GM18502 (cell line): ENCODE results near the gene HES7.

Source experiments
- ATAC-seq: cut with Tn5 transposase; IDR thresholded peaks from one replicate; pipeline ENCODE4 v1.9.1; 2021; ENCODE audit warnings: mild to moderate bottlenecking; ENCODE audit not compliant: unreplicated experiment, poor library complexity

HES7 gene

DNA sequence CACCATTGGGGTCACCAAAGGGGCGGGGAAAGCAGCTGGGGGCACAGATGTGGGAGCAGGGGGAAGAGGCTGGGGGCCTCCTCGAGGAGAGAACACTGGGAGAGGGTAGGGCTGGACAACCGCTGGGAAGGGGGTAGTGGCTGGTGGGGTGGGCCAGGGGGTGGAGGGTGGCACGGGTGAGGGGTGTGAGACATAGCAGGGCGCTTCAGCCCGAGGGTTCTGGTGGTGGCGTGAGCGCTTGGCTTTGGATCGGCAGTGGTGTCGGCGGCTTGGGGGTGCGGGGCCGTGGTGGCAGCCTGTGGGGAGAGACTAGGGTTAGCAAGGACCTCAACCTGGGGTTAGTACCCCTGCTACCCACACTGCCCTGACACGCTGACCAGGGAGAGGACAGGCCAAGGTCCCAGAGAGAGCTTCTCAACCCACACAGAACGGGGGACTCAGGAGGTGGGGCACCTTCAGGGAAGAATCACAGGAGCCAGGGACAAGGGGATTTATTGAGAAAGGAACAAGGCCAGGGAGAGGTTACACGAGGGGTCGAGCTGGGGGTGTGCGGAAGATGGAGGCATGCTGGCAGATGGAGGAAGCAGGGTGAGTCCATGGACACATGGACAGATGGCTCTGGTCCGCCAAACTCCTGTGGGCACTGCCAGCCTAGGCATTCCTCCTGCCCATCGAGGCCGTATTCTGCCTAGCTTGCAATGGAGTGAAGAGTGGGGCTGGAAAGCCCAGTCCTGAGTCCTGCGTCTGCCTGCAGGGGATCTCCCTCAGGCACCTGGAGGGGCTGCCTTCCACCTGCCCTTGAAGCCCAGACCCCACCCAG is 19.9 kb upstream of the HES7 start:
- ATAC-seq: no peak

DNA sequence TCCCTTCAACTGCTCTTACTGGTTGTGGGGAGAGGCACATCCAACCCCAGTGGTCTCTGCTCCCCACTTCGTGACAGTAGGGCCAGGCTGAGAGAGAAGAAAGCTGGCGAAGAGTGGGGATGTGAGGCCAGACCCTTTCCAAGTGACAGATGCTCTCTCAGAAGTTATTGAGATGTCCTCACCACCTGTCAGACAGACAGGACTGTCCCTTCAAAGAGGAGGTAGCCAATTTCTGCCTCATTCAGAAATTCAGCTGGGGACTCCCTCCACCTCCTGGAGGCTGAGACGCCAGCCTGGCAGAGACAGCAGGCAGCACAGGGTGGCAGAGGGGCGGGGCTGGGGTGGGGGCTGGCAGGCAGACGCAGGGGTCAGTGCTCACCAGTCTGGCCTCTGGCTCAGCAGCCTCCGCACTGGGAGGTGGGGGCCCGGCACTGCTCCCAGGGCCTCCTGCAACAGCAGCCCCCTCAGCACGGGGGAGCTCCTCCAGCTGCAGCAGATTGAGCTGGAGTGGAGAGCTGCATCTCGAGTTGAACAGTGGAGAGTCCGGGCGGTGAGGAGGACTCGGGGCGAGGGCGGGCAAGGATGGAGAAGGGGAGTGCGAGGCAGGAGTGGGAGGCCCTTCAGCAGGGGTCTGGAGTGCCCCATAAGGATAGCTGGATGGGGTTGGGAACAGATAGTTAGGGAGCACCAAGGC is 19.1 kb upstream of the HES7 start:
- no peak for ATAC-seq

DNA sequence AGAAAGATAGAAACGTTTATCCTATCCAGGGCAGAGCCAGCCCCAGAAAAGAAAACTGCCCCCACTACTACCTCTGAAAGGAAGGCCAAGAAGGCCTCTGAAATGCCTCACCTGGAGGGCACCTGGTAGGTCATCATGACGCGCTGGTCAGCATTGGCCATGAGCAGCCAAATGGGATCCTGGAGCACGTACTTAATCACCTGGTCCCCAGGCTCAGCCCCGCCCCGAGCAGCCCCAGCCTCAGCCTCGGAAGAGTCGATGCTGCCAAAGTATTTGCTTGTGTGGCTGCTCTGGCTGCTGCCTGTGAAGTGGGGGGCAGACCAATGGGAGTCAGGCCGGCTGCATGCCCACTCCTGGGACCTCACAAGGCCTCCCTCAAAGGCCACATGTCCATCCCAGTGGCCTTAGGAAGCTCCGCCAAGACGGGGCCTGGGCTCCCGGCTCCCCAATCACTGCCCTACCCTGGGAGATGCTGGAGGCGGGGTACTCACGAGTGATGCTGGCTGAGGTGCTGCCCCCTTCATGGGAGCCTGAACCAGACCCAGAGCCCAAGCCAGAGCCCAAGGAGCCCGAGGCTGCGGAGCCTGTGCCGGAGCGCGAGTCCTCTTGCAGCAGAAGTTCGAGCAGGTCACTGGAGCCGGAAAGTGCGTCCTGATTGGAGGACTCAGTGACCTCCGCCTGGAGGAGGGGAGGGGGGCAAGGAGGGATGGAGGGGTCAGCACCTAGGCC is 18.4 kb upstream of the HES7 start:
- ATAC-seq: no peak

DNA sequence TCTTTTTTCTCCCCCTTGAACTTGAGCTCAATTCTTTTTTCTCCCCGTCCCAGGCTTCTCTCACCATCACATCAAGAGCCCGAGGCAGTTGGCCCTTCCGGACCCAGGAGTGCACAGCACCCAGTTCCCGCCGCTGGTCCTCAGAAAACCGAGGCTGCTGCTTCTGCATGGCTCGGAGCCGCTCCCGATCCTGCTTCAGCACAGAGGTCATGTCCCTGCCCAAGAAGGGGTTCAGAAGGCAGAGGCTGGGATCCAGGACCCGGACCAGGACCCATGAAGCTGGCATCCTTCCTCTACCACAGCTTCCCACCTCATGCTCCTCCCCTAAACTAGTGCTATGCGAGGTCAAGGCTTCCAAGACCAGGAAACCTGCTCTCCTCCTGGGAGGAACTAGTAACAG is 17.8 kb upstream of the HES7 start:
- no peak for ATAC-seq

DNA sequence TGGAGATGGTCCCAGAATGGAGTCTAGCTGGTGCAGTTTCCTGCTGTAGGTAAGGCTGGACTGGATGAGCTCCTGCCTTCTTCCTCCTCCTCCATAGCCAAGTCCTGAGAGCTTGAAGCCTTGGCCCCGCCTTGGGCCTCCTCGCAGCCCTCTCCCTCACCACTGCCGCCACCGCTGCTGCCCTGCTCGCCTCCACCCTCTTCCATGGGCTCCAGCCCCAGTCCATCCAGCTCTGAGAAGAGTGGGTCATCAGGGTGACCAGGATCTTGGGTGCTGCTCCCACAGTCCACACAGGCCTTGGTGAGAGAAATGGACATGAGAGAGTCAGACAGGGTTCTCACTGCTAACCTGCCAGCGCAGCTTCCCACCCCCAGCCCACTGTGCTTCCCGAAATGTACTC is 17.1 kb upstream of the HES7 start:
- no peak for ATAC-seq

DNA sequence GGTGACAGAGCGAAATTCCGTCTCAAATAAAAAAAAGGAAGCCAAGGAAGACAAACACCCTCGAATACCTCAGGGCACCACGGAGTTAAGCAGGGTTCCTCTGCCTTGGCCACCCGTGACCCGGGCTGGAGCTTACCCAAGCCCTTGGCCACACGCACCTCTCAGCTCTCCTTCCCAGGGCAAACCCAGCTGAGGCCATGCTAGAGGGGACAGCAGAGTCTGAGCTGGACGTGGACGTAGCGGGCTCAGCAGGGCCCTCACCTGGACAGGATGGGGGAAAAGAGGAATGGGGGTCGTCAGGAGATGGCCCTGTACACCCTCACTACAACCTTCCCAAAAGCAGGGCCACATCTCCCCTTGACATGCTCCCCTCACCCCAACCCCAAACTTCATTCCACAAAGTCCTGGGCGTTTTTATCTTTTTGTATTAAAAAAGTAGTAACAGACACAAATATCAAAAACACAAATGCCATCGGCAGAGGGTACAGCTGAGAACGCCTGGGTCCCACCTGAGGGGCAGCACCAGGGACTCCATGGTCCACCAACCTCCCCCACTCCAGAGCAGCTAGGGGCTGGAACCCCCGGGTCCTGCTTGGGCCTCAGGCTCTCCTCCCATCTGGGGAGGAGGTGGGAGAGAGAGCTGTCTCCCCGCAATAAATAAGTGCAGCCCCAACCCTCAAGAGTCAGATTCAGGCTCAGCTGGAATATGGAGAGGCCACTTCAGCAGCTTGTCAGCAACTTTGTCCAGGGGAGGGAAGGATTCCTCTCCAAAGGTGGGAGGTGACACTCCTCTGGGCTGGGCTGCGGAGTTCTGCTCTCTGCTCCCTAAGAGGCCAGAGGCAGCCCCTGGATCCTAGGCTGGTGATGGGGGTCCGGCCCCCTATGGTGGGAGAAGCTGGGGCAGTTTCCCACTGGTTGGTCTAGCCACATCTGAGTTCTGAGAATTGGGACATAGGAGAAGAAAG is 16.4 kb upstream of the HES7 start:
- no peak for ATAC-seq

DNA sequence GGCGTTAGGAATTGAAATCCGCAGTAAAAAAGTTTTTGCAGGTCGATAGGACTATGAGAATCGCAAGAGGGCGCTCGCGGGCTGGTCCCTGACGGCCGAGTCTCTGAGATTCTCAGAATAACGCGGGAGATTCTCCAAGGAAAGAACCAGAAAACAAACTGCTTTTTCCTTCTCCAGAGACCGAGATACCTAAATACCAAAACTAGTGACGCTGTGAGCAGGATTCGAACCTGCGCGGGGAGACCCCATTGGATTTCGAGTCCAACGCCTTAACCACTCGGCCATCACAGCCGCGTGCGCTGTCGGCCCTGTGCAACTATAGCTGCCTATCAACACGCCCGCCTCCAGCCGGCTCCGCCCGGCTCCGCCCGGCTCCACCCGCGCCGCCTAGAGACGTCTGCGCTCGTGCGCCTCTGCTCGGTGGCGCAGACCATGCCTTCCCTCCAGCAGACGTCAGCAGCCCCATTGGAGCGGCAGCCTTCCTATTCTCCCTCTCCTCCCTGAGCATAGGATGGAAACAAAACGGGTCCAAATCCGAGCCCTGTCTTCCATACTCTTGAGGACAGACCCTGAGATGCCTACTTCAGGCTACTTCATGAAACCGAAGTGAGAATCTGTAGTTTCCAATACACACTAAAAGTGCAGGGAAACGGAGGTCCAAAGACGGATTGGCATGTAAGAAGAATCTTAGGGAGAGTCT is 14.9 kb upstream of the HES7 start:
- peak; percentile 83 for ATAC-seq

DNA sequence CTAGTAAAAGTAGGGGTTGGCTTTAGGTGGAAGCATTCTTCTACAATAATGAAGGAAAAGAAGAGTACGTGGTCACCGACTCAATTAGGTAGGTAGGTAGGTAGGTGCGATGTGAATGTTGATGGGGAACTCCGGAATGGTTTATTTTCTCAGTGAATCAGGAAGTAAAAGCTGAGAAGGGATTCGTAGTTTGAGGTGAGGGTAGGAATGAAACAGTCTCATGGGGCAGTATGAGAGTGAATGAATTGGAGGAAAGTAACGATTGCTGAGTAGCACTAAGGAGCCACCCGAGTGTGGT is 14.4 kb upstream of the HES7 start:
- no peak for ATAC-seq

DNA sequence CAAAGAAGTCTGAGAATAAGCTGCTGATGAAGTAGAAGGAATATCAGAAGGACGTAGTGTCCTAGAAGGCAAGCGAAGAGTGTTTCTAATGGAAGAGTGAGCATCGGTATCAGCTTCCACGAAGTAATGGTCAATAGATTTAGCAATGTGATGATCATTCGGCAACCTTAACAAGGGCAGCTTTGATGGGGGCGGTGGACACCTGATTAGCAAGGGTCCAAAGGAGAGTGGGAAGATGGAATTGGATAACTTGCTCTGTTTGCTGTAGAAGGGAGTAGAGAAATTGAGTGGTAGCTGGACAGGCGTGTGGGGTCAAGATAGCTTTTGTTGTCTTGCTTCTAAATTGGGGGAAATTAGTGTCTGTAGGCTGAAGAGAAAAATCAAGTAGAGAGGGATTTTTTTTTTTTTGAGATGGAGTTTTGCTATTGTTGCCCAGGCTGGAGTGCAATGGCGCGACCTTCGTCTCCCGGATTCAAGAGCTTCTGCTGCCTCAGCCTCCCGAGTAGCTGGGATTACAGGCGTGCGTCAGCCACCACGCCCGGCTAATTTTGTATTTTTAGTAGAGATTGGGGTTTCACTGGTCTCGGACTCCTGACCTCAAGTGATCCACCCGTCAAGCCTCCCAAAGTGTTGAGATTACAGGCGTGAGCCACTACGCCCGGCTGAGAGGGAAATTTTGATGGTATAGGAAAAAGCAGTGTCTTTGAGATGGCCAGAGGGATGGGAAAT is 13.9 kb upstream of the HES7 start:
- ATAC-seq: no peak

DNA sequence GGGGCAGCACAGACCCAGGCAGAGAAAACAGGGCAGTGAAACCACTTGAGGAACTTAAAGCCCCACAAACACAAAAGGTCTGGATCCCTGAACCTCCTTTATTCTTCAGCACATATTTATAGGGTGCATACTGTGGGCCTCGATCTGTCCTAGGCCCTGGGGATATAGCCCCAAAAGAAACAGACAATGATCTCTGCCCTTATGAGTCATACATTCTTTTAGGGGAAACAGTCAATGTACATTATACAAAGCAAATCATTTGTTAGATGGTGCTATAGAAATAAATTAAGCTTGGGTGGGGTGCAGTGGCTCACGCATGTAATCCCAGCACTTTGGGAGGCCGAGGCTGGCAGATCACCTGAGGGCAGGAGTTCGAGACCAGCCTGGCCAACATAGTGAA is 10.0 kb upstream of the HES7 start:
- ATAC-seq: no peak

DNA sequence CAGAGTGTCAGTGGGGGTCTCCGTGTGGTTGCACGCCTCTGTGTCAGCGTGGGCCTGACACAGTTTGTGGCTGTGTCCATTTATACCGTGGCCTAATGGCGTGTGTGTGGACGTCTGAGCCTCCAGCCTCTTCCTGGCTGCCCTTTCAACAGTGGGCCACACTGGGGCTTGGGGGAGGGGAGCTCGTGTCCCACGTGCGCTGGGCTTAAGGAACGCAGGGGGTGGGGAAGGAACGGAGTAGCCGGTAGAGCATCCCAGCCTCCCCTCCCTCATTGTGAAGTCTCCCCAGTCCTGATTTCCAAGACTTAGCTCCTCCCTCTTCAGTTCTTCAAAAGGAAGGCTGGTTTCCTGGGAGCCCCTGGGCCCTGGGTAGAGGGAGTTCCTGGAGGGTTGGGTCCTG is 9.5 kb upstream of the HES7 start:
- ATAC-seq: no peak

DNA sequence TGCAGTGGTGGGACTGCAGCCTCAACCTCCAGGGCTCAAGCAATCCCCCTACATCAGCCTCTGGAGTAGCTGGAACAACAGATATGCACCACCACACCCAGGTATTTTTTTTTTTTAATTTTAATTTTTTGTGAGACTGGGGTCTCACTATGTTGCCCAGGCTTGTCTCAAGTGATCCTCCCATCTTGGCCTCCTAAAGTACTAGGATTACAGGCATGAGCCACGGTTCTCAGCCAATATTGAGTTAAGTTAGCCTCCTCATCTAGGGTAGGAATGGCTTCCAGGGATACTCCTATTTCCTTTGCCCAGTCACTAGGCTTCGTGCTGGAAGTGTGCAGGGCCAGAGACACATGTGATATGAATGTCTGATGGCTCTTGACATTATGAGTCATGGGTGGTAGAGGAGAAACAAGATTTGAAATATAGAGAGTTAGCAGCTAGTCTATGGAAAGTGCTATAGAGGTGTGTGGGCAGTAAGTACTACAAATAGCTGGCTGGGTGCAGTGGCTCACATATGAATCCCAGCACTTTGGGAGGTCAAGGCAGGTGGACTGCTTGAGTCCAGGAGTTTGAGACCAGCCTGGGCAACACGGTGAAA is 8.0 kb upstream of the HES7 start:
- ATAC-seq: no peak

DNA sequence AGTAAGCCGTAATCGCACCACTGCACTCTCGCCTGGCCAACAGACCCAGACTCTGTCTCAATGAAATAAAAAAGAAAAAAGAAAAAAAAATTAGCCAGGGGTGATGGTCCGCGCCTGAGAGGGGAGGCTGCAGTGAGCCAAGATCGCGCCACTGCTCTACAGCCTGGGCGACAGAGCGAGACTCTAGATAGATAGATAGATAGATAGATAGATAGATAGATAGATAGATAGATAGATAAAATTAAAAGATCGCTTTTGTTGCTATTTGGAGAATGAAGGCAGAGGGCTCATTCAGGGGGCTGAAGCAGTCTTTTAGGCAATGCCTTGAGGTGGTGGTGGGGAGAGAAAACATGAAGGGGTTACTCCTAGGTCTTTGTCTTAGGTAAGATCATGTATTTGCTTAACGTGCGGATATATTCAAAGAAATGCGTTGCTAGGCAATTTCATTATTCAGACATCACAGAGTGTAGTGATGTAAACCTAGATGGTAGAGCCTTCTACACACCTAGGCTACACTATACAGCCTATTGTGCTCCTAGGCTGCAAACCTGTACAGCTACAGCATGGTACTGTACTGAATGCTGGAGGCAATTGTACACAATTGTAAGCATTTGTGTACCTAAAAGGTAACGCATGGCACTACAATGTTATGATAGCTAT is 4.3 kb upstream of the HES7 start:
- no peak for ATAC-seq

DNA sequence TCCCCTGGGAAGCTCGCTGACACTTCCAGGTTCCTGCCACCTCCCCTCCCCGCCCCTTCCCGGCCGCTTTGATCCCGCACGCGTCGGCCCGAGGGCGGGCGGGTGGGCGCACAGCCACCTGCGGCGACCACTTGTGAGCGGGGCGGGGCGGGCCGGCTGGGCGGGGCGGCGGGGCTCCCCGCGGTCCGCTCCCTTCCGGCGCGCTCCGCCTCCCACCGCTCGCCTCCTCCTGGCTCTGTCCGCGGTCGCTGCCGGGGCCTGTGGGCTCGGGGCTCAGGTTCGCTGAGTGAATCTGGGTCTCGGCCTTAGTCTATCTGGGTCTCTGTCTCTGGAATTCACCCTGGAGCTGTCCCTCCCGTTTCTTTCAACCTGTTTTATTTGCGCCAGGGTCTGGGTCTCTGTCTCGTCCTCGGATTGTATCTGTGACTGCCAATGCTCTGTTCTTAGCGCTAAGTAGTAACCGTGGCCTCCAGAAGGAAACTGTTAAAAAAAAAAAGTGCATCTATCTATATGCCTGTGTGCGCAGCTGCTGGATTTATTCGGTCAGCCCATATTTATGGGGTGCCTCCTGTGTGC is 2.7 kb upstream of the HES7 start:
- peak; percentile 37 for ATAC-seq

DNA sequence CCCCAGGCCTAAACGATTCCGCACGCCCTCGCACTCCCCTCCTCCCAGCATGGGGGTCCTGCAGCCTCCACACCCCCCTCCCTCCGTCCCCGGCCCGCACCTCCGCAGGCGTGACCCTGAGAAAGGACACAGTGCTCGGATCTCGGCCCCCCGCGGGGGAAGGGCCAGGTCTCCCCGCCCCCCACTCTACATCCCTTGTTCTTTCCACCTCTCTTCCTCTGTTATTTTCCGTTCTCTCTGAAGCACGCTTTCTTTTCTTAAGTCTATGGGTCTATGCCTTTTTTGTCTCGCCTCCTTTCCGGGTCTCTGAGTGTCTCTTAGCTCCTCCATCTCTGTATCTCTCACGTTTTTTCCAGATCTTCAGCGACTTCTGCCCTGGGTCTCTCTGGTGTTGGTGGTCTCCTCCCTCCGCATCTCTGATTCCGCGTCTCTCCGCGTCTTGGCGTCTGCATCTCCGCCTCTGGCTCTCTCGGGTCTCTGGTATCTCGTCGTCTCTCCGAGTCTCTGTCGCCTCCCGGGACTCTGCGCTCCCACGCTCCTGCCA is 2.1 kb upstream of the HES7 start:
- ATAC-seq: peak; percentile 0

DNA sequence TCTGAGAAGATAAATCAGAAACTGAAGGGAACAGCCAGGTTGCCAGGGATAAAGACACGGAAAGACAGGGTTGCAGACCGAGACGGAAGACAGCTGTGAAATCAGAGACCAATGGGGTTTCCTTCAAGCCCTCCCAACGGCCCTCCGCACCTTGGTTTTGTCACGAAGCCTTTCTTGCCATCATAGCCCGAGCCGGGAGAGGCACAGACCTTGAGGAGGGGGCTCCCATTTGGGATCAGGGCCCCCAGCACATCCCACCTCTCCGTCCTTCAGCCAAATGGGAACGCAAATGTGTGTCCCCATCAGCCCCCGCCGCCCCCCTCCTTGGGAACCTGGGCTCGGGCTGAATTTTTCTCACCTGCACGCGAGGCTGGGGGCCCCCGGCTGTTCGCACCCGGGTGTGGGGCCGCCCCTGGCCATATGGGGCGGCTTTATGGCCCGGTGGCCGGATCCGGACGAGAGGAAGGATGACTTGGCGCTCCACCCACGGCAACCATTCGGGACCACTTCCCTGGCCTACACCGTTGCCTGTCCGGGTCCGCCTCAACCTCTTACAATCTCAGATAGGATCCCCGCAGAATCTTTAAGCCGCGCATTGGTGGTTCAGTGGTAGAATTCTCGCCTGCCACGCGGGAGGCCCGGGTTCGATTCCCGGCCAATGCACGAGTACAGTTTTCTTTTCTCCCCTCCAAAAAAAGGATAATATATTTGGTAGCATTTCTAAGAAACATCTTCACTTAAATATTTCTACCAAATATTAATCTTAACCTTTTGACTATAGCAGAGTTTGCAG is 1.4 kb upstream of the HES7 start:
- ATAC-seq: no peak
